ENCODE results near the gene GDE1. TPM values are rescaled to one million over a fixed set of nuclear protein-coding genes. Genes with fewer than 3 reads are reported as not detected.

Gene GDE1, protein sequence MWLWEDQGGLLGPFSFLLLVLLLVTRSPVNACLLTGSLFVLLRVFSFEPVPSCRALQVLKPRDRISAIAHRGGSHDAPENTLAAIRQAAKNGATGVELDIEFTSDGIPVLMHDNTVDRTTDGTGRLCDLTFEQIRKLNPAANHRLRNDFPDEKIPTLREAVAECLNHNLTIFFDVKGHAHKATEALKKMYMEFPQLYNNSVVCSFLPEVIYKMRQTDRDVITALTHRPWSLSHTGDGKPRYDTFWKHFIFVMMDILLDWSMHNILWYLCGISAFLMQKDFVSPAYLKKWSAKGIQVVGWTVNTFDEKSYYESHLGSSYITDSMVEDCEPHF
- total RNA-seq (2021) (58.3 to 65.7 TPM (median 60.6 TPM) in 3 replicates), Bru-seq, nascent RNA (percentile 91 among the genes with signal in this experiment)
- long read RNA-seq, experiment 1, transcript GDE1-203 (6 exons, 2,238 nt) = minor isoform, 20 of 174 reads
- long read RNA-seq, experiment 1, transcript GDE1-201 (6 exons, 2,958 nt) = major isoform, 136 of 174 reads
- long read RNA-seq, experiment 1, partial matches to known transcripts = 14 of 174 reads
- long read RNA-seq, experiment 1, other reads (novel, unspliced or antisense) = 2 of 174 reads
- long read RNA-seq, experiment 2, transcript GDE1-203 (6 exons, 2,238 nt) = minor isoform, 8 of 92 reads
- long read RNA-seq, experiment 2, transcript GDE1-201 (6 exons, 2,958 nt) = major isoform, 59 of 92 reads
- long read RNA-seq, experiment 2, partial matches to known transcripts = 3 of 92 reads
- long read RNA-seq, experiment 2, other reads (novel, unspliced or antisense) = 20 of 92 reads
- long read RNA-seq, experiment 3, transcript GDE1-203 (6 exons, 2,238 nt) = minor isoform, 21 of 176 reads
- long read RNA-seq, experiment 3, transcript GDE1-201 (6 exons, 2,958 nt) = major isoform, 146 of 176 reads
- long read RNA-seq, experiment 3, partial matches to known transcripts = 4 of 176 reads
- long read RNA-seq, experiment 3, other reads (novel, unspliced or antisense) = 5 of 176 reads

DNA sequence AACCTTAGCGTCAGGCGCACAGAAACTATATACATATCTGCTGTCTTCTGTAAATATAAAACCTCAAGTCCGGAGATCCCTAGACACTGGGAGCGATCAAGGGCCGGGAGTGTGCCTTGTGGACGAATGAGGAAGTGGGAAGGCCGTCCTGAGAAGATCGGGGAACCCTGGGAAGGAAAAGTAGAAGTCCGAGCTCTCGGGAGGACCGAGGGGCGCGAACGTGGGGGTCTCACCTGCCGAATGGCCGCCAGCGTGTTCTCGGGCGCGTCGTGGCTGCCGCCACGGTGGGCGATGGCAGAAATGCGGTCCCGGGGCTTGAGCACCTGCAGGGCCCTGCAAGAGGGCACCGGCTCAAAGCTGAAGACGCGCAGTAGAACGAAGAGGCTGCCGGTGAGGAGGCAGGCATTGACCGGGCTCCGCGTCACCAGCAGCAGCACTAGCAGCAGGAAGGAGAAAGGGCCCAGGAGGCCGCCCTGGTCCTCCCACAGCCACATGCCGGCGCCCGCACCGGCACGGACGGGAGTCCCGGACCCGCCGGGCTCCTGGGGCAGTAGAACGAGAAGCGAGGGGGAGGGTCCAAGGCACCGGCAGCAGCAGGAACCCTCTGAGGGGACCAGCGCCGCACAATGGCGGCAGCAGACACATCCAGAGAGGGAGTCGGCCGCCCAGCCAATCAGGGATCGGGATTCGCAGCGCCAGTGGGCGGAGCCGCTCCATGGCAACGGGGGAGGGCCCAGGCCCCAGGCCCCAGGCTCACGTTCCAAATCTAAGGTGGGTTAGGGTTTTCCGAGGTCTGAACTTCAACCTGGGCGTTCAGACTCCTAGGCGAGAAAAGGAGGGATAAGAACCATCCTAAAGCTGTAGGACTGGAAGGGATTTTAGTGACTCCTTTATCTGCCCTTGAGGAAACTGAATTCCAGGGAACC lies at the start of gene GDE1:
GDE1 (minus strand) TSS at position 628 of the 926 bp plus-strand sequence; CDS start at position 494, 134 bp downstream.
- DNase-seq (ENCODE audit: low spot score) (peak; percentile 98), ATAC-seq (peak; percentile 84)
- Mint-ChIP-seq H3K4me1 (peaks cover 46% of the 10 kb centered on the region), H3K4me3 (peak within 1 kb of the TSS; percentile 93), H3K27me3 (ENCODE audit: low read depth) (no peaks in the 10 kb centered on the region), H3K27ac (peak within 1 kb of the TSS; percentile 94), H3K36me3 (peaks cover 10% of the 10 kb centered on the region), H3K9me3 (no peaks in the 10 kb centered on the region)
- ChIA-PET CTCF (interaction anchor here (0.8 to 2.1 kb wide), 7 partner anchors 19 to 436 kb away, joined by 3 to 13 read pairs (median 4); partner anchors contain the start of gene VPS35L), POLR2A (interaction anchor here (1.2 to 1.4 kb wide), 2 partner anchors 18 to 34 kb away, joined by 3 to 5 read pairs; partner anchors contain the start of gene VPS35L)
- TF ChIP-seq, protein P1, sequence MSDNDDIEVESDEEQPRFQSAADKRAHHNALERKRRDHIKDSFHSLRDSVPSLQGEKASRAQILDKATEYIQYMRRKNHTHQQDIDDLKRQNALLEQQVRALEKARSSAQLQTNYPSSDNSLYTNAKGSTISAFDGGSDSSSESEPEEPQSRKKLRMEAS (CRISPR knock-in tag; IDR thresholded peaks at IDR 0.05) = peak; percentile 59
- no peak for TF ChIP-seq JAZF1 (CRISPR knock-in tag; IDR thresholded peaks at IDR 0.05)
- TF ChIP-seq SMAD3 (CRISPR knock-in tag; IDR thresholded peaks at IDR 0.05; ENCODE audit: borderline replicate concordance) = no peak
- TF ChIP-seq, protein P2, sequence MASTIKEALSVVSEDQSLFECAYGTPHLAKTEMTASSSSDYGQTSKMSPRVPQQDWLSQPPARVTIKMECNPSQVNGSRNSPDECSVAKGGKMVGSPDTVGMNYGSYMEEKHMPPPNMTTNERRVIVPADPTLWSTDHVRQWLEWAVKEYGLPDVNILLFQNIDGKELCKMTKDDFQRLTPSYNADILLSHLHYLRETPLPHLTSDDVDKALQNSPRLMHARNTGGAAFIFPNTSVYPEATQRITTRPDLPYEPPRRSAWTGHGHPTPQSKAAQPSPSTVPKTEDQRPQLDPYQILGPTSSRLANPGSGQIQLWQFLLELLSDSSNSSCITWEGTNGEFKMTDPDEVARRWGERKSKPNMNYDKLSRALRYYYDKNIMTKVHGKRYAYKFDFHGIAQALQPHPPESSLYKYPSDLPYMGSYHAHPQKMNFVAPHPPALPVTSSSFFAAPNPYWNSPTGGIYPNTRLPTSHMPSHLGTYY (CRISPR knock-in tag; IDR thresholded peaks at IDR 0.05) = no peak
- TF ChIP-seq, protein P3, sequence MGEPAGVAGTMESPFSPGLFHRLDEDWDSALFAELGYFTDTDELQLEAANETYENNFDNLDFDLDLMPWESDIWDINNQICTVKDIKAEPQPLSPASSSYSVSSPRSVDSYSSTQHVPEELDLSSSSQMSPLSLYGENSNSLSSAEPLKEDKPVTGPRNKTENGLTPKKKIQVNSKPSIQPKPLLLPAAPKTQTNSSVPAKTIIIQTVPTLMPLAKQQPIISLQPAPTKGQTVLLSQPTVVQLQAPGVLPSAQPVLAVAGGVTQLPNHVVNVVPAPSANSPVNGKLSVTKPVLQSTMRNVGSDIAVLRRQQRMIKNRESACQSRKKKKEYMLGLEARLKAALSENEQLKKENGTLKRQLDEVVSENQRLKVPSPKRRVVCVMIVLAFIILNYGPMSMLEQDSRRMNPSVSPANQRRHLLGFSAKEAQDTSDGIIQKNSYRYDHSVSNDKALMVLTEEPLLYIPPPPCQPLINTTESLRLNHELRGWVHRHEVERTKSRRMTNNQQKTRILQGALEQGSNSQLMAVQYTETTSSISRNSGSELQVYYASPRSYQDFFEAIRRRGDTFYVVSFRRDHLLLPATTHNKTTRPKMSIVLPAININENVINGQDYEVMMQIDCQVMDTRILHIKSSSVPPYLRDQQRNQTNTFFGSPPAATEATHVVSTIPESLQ (CRISPR knock-in tag; IDR thresholded peaks at IDR 0.05) = no peak
- 0 out of 2 replicates have a peak, but pooled peaks have one; percentile 40 for TF ChIP-seq ZNF232 (CRISPR knock-in tag; IDR thresholded peaks at IDR 0.05)
- TF ChIP-seq ZNF317 (CRISPR knock-in tag; IDR thresholded peaks at IDR 0.05; ENCODE audit: borderline replicate concordance, low read depth) = no peak
- TF ChIP-seq, protein P4, sequence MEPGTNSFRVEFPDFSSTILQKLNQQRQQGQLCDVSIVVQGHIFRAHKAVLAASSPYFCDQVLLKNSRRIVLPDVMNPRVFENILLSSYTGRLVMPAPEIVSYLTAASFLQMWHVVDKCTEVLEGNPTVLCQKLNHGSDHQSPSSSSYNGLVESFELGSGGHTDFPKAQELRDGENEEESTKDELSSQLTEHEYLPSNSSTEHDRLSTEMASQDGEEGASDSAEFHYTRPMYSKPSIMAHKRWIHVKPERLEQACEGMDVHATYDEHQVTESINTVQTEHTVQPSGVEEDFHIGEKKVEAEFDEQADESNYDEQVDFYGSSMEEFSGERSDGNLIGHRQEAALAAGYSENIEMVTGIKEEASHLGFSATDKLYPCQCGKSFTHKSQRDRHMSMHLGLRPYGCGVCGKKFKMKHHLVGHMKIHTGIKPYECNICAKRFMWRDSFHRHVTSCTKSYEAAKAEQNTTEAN (CRISPR knock-in tag; IDR thresholded peaks at IDR 0.05) = no peak
- TF ChIP-seq, protein P5, sequence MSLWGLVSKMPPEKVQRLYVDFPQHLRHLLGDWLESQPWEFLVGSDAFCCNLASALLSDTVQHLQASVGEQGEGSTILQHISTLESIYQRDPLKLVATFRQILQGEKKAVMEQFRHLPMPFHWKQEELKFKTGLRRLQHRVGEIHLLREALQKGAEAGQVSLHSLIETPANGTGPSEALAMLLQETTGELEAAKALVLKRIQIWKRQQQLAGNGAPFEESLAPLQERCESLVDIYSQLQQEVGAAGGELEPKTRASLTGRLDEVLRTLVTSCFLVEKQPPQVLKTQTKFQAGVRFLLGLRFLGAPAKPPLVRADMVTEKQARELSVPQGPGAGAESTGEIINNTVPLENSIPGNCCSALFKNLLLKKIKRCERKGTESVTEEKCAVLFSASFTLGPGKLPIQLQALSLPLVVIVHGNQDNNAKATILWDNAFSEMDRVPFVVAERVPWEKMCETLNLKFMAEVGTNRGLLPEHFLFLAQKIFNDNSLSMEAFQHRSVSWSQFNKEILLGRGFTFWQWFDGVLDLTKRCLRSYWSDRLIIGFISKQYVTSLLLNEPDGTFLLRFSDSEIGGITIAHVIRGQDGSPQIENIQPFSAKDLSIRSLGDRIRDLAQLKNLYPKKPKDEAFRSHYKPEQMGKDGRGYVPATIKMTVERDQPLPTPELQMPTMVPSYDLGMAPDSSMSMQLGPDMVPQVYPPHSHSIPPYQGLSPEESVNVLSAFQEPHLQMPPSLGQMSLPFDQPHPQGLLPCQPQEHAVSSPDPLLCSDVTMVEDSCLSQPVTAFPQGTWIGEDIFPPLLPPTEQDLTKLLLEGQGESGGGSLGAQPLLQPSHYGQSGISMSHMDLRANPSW (CRISPR knock-in tag; conservative IDR thresholded peaks at IDR 0.05; ENCODE audit: low read depth) = no peak
- no peak for TF ChIP-seq TEAD4 (CRISPR knock-in tag; IDR thresholded peaks at IDR 0.05)
- no peak for TF ChIP-seq NR1H2 (CRISPR knock-in tag; IDR thresholded peaks at IDR 0.05)
- TF ChIP-seq, protein P6, sequence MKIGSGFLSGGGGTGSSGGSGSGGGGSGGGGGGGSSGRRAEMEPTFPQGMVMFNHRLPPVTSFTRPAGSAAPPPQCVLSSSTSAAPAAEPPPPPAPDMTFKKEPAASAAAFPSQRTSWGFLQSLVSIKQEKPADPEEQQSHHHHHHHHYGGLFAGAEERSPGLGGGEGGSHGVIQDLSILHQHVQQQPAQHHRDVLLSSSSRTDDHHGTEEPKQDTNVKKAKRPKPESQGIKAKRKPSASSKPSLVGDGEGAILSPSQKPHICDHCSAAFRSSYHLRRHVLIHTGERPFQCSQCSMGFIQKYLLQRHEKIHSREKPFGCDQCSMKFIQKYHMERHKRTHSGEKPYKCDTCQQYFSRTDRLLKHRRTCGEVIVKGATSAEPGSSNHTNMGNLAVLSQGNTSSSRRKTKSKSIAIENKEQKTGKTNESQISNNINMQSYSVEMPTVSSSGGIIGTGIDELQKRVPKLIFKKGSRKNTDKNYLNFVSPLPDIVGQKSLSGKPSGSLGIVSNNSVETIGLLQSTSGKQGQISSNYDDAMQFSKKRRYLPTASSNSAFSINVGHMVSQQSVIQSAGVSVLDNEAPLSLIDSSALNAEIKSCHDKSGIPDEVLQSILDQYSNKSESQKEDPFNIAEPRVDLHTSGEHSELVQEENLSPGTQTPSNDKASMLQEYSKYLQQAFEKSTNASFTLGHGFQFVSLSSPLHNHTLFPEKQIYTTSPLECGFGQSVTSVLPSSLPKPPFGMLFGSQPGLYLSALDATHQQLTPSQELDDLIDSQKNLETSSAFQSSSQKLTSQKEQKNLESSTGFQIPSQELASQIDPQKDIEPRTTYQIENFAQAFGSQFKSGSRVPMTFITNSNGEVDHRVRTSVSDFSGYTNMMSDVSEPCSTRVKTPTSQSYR (CRISPR knock-in tag; IDR thresholded peaks at IDR 0.05) = no peak
- no peak for TF ChIP-seq TP53 (CRISPR knock-in tag; IDR thresholded peaks at IDR 0.05)
- TF ChIP-seq CBFB (CRISPR knock-in tag; IDR thresholded peaks at IDR 0.05; ENCODE audit: low read depth) = no peak
- TF ChIP-seq, protein P7, sequence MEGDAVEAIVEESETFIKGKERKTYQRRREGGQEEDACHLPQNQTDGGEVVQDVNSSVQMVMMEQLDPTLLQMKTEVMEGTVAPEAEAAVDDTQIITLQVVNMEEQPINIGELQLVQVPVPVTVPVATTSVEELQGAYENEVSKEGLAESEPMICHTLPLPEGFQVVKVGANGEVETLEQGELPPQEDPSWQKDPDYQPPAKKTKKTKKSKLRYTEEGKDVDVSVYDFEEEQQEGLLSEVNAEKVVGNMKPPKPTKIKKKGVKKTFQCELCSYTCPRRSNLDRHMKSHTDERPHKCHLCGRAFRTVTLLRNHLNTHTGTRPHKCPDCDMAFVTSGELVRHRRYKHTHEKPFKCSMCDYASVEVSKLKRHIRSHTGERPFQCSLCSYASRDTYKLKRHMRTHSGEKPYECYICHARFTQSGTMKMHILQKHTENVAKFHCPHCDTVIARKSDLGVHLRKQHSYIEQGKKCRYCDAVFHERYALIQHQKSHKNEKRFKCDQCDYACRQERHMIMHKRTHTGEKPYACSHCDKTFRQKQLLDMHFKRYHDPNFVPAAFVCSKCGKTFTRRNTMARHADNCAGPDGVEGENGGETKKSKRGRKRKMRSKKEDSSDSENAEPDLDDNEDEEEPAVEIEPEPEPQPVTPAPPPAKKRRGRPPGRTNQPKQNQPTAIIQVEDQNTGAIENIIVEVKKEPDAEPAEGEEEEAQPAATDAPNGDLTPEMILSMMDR (IDR thresholded peaks at IDR 0.05) = no peak
- TF ChIP-seq ZNF416 (CRISPR knock-in tag; IDR thresholded peaks at IDR 0.05) = 0 out of 2 replicates have a peak, but pooled peaks have one; percentile 44
- no peak for TF ChIP-seq FOXJ3 (CRISPR knock-in tag; IDR thresholded peaks at IDR 0.05; ENCODE audit: borderline replicate concordance)
